ENCODE data around the gene VPS37C. TPM values are rescaled to one million over a fixed set of nuclear protein-coding genes. Genes with fewer than 3 reads are reported as not detected.

The VPS37C gene
- total and polyA plus RNA-seq, 2 of the 13 experiments (the other 11 are each of a cell fraction or from before 2014, with no cell fraction given) = 7.5 to 8.8 TPM

DNA sequence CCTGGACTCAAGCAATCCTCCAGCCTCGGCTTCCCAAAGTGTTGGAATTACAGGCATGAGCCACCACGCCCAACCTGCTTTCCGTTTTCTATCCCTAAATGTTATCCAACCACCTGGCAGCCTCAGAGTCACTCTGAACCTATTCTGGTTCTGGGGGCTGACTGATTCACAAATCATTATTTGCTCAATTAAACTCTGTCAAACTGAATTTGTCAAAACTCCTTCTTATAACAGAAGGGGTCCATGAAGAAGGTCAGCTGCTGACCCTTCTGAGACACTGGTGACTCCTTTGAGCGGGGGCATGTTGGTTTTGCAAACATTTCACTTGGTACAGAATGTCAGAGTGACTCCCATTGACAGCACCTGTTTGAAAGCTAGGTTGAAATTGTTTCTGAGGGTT, 1.8 kb upstream of the VPS37C start:
- CTCF ChIA-PET (ENCODE audit: low intra/inter-chr PET ratio, low total read pairs) = no interaction called here
- no peak overlapping the region for H3K27ac ChIP-seq (ENCODE audit: extremely low read length, insufficient read depth, low read length)
- FAIRE-seq (no peak), DNase-seq (ENCODE audit: low spot score) (no peak), ATAC-seq (no peak)
- no peak overlapping the region for H3K4me2 ChIP-seq (ENCODE audit: low read depth, low read length)
- no peaks in the 10 kb centered on the region for H3K9me3 ChIP-seq (ENCODE audit: low read length)
- no peaks in the 10 kb centered on the region for H3K36me3 ChIP-seq (replicated peaks in 1 of 2; ENCODE audit: control insufficient read depth in 1 of 2, insufficient read depth in 2 of 2, low read length in 2 of 2)
- H2AFZ ChIP-seq (ENCODE audit: low read length) = no peak overlapping the region
- no peak overlapping the region for H3K4me3 ChIP-seq (replicated peaks in 1 of 3; ENCODE audit: insufficient read depth in 1 of 3, low read depth in 2 of 3, low read length in 3 of 3)
- BruUV-seq (replicated peaks) = no TSS peak
- in situ Hi-C loops (cut with HindIII; ENCODE audit: extremely low pct_ligation_motif_present, low pct_unique_long_range_greater_than_20kb) (no loop called here), intact Hi-C loops (cut with micrococcal nuclease; ENCODE audit: unreplicated experiment) (no loop called here)
- H3K79me2 ChIP-seq (ENCODE audit: insufficient read depth, low read length) = peaks cover 18% of the 10 kb centered on the region
- no peaks in the 10 kb centered on the region; a peak in 1 of 5 replicates for H3K27me3 ChIP-seq (ENCODE audit: control insufficient read depth in 1 of 2, insufficient read depth in 2 of 2, low read length in 2 of 2)
- 98% methylated on average over 4 of the region's 4 CpGs for WGBS (ENCODE audit: low lambda C conversion rate)
- no peak overlapping the region for H3K9ac ChIP-seq (ENCODE audit: insufficient read depth, low read depth, low read length)
- TF ChIP-seq ARHGAP35 (CRISPR knock-in tag; IDR thresholded peaks at IDR 0.05; ENCODE audit: borderline replicate concordance) (no peak), RFX5 (IDR thresholded peaks at IDR 0.05; ENCODE audit: low read depth, low read length) (no peak), HNRNPK (IDR thresholded peaks at IDR 0.05; ENCODE audit: low read depth, low read length, poor library complexity, severe bottlenecking) (no peak)
- no peaks in the 10 kb centered on the region for H4K20me1 ChIP-seq (ENCODE audit: insufficient read depth, low read length)
- POLR2A ChIA-PET = no interaction called here
- peaks cover 65% of the 10 kb centered on the region for H3K4me1 ChIP-seq (ENCODE audit: insufficient read depth, low read length)

DNA sequence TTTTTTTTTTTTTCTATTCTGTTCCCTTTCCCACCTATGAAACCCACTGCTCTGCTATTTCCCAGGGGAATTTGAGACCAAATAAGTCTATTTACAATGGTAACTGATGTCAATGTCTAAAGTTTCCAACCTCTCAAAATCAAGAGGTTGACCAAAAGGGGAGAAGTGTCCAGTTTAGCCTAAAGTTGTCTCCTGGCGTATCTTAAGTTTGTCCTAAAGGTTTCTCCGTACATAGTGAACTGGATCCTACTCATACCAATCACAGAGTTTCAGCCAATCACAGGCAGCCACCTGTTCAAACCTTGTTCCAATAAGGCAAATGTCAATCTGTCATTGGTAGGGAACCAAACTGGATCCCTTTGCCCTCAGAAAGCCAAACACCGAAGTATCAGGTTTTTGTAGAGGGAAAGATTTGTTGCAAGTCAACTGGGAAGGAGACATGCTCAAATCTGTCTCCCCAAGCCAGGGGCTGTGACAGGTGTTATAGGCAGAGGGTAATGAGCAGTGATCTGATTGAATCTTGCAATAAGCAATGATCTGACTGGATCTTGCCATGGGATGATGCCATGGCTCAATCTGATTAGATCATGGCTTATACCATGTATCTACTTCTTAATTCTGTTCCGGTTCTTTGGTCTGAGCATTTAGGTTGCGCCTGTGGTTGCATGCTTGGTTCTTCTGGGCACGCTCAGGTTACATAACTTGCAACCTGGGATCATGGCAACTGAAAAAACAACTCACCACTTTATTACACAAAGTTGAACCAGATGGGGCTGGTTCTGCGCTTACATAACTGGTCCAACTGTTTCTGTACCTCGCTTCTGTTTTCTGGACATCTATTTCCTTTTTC, 1.1 kb upstream of the VPS37C start:
- Histone ChIP-seq H4K20me1 (ENCODE audit: insufficient read depth, low read length) (no peaks in the 10 kb centered on the region), H3K79me2 (ENCODE audit: insufficient read depth, low read length) (peaks cover 22% of the 10 kb centered on the region), H3K9me3 (ENCODE audit: low read length) (no peaks in the 10 kb centered on the region), H3K9ac (ENCODE audit: insufficient read depth, low read depth, low read length) (peak overlapping the region; percentile 87), H3K4me1 (ENCODE audit: insufficient read depth, low read length) (peaks cover 65% of the 10 kb centered on the region), H3K36me3 (replicated peaks in 1 of 2; ENCODE audit: control insufficient read depth in 1 of 2, insufficient read depth in 2 of 2, low read length in 2 of 2) (peaks cover 0 to 7% of the 10 kb centered on the region in 2 experiments; a peak in 1 of 5 replicates), H3K27ac (ENCODE audit: extremely low read length, insufficient read depth, low read length) (peak overlapping the region; percentile 96), H3K4me2 (ENCODE audit: low read depth, low read length) (peak overlapping the region; percentile 99), H3K27me3 (ENCODE audit: control insufficient read depth in 1 of 2, insufficient read depth in 2 of 2, low read length in 2 of 2) (no peaks in the 10 kb centered on the region; a peak in 1 of 5 replicates), H2AFZ (ENCODE audit: low read length) (no peak overlapping the region), H3K4me3 (replicated peaks in 1 of 3; ENCODE audit: insufficient read depth in 1 of 3, low read depth in 2 of 3, low read length in 3 of 3) (peak overlapping the region; percentile 71 to 87 (median 84))
- peak; percentile 72 for FAIRE-seq
- CTCF ChIA-PET (ENCODE audit: low intra/inter-chr PET ratio, low total read pairs) = no interaction called here
- POLR2A ChIA-PET = interaction anchor here (0.8 to 1.1 kb wide), 3 partner anchors 50 to 256 kb away, joined by 3 read pairs; partner anchors contain the start of gene PRPF19
- peak; percentile 11; the same call in 1 of the 3 replicates for ATAC-seq
- DNase-seq (ENCODE audit: low spot score) = peak; percentile 69
- in situ Hi-C loops (cut with HindIII; ENCODE audit: extremely low pct_ligation_motif_present, low pct_unique_long_range_greater_than_20kb) (no loop called here), intact Hi-C loops (cut with micrococcal nuclease; ENCODE audit: unreplicated experiment) (no loop called here)
- BruUV-seq (replicated peaks) = no TSS peak
- WGBS (ENCODE audit: low lambda C conversion rate) = 71% methylated on average over 8 of the region's 8 CpGs
- TF ChIP-seq HOXA9 (CRISPR knock-in tag; IDR thresholded peaks at IDR 0.05; ENCODE audit: borderline replicate concordance) (no peak), SIN3A (IDR thresholded peaks at IDR 0.05; ENCODE audit: borderline replicate concordance, low read depth, low read length) (no peak), SAP130 (CRISPR knock-in tag; IDR thresholded peaks at IDR 0.05; ENCODE audit: low read depth) (peak; percentile 40), SRF (IDR thresholded peaks at IDR 0.05; ENCODE audit: low read depth, low read length) (0 out of 2 replicates have a peak, but pooled peaks have one; percentile 31), CHCHD3 (CRISPR knock-in tag; IDR thresholded peaks at IDR 0.05) (no peak), ZNF20 (CRISPR knock-in tag; IDR thresholded peaks at IDR 0.05) (no peak), GTF3A (CRISPR knock-in tag; conservative IDR thresholded peaks at IDR 0.05) (no peak), ZNF547 (CRISPR knock-in tag; IDR thresholded peaks at IDR 0.05) (no peak), POLR2AphosphoS2 (IDR thresholded peaks at IDR 0.05; ENCODE audit: low read depth, low read length) (no peak), ZNF850 (CRISPR knock-in tag; conservative IDR thresholded peaks at IDR 0.05) (no peak), TBX3 (IDR thresholded peaks at IDR 0.05; ENCODE audit: borderline replicate concordance) (no peak), ZSCAN31 (CRISPR knock-in tag; IDR thresholded peaks at IDR 0.05; ENCODE audit: low read depth) (no peak), KAT8 (CRISPR knock-in tag; IDR thresholded peaks at IDR 0.05) (no peak), ZKSCAN1 (IDR thresholded peaks at IDR 0.05; ENCODE audit: low read length) (no peak), CEBPG (CRISPR knock-in tag; IDR thresholded peaks at IDR 0.05) (no peak), KLF11 (CRISPR knock-in tag; IDR thresholded peaks at IDR 0.05) (no peak), PITX1 (CRISPR knock-in tag; IDR thresholded peaks at IDR 0.05) (no peak), POLR2AphosphoS5 (IDR thresholded peaks at IDR 0.05; ENCODE audit: low read depth, low read length) (no peak)

Data from HepG2 (cell line).